Adipose tissue (tissue), 3 donors: ENCODE results near the gene CDC14A. TPM values are rescaled to one million over a fixed set of nuclear protein-coding genes. Genes with fewer than 3 reads are reported as not detected.

Experiments used
- H3K27ac ChIP-seq: one replicate; pipeline ENCODE4 v1.5.1; 2013; ENCODE audit warnings: low read depth, low read length
- WGBS, 3 donors: extraction: QIAGEN DNeasy Blood & Tissue Kit; methylation state at CpG; one replicate each; pipeline ENCODE4 v1.1.7; 2013; 5-methylcytosine and 5-hydroxymethylcytosine counted together
- polyA plus RNA-seq, 3 donors: library from polyadenylated mRNA; stranded (reverse); fragments of 200-250 nt; gene quantifications; one replicate each; pipeline ENCODE4 v1.2.3, GENCODE V29; 2013
- donor health status: healthy with polysubstance abuse.
- donor health status: Bipolar disorder and iron deficiency.
- donor health status: healthy.

Gene CDC14A
- polyA plus RNA-seq, 3 donors: 1.4 to 3.0 (median 2.3) TPM

- 87 to 94% (median 89%) methylated on average over 11 of the region's 11 CpGs for WGBS, 3 donors
- H3K27ac ChIP-seq: no peak overlapping the region
Measured at GRCh38 chr1:100499194-100499811, 147.0 kb downstream of the CDC14A start.

GRCh38 chr1:100502052-100502792 lies 149.9 kb downstream of the CDC14A start:
- no peak overlapping the region for H3K27ac ChIP-seq
- WGBS, 3 donors: 73 to 88% (median 77%) methylated on average over 3 of the region's 3 CpGs

- 66 to 84% (median 70%) methylated on average over 2 of the region's 2 CpGs for WGBS, 3 donors
- no peak overlapping the region for H3K27ac ChIP-seq
Measured at GRCh38 chr1:100506217-100506616, 153.9 kb downstream of the CDC14A start.

GRCh38 chr1:100510451-100510850 lies 158.1 kb downstream of the CDC14A start:
- no peak overlapping the region for H3K27ac ChIP-seq
- WGBS, 3 donors: 32 to 82% (median 35%) methylated on average over 1 of the region's 1 CpG

- 57 to 90% (median 78%) methylated on average over 4 of the region's 4 CpGs for WGBS, 3 donors
- no peak overlapping the region for H3K27ac ChIP-seq
Measured at GRCh38 chr1:100511058-100511457, 158.8 kb downstream of the CDC14A start.

GRCh38 chr1:100511773-100512172 lies 159.5 kb downstream of the CDC14A start:
- 87 to 92% (median 90%) methylated on average over 5 of the region's 5 CpGs for WGBS, 3 donors
- H3K27ac ChIP-seq: no peak overlapping the region

- no peak overlapping the region for H3K27ac ChIP-seq
Measured at GRCh38 chr1:100512803-100513352, 160.6 kb downstream of the CDC14A start.

- WGBS, 3 donors: 70 to 93% (median 76%) methylated on average over 5 of the region's 5 CpGs
- no peak overlapping the region for H3K27ac ChIP-seq
Measured at GRCh38 chr1:100516857-100517256, 164.6 kb downstream of the CDC14A start.

- no peak overlapping the region for H3K27ac ChIP-seq
- 67 to 71% (median 68%) methylated on average over 1 of the region's 1 CpG for WGBS, 3 donors
Measured at GRCh38 chr1:100517515-100517914, 165.2 kb downstream of the CDC14A start.

- 34 to 65% (median 43%) methylated on average over 2 of the region's 2 CpGs for WGBS, 3 donors
- H3K27ac ChIP-seq: no peak overlapping the region
Measured at GRCh38 chr1:100518023-100518422, 165.7 kb downstream of the CDC14A start.

GRCh38 chr1:100523038-100523652 lies 170.8 kb downstream of the CDC14A start:
- WGBS, 3 donors: 68 to 97% (median 76%) methylated on average over 5 of the region's 5 CpGs
- H3K27ac ChIP-seq: no peak overlapping the region

- 75 to 83% (median 79%) methylated on average over 4 of the region's 4 CpGs for WGBS, 3 donors
- no peak overlapping the region for H3K27ac ChIP-seq
Measured at GRCh38 chr1:100524355-100524754, 172.0 kb downstream of the CDC14A start.

GRCh38 chr1:100526894-100527293 lies 174.6 kb downstream of the CDC14A start:
- WGBS, 3 donors: 68 to 95% (median 78%) methylated on average over 2 of the region's 2 CpGs
- H3K27ac ChIP-seq: no peak overlapping the region

GRCh38 chr1:100528871-100529270 lies 176.6 kb downstream of the CDC14A start:
- 16 to 40% (median 34%) methylated on average over 2 of the region's 2 CpGs for WGBS, 3 donors
- H3K27ac ChIP-seq: no peak overlapping the region

- H3K27ac ChIP-seq: no peak overlapping the region
- 85 to 91% (median 86%) methylated on average over 5 of the region's 5 CpGs for WGBS, 3 donors
Measured at GRCh38 chr1:100530141-100530540, 177.8 kb downstream of the CDC14A start.

GRCh38 chr1:100530880-100531487 lies 178.7 kb downstream of the CDC14A start:
- no peak overlapping the region for H3K27ac ChIP-seq
- 19 to 64% (median 38%) methylated on average over 3 of the region's 3 CpGs for WGBS, 3 donors

GRCh38 chr1:100532645-100533044 lies 180.3 kb downstream of the CDC14A start:
- H3K27ac ChIP-seq: no peak overlapping the region
- WGBS, 3 donors: 42 to 74% (median 47%) methylated on average over 7 of the region's 7 CpGs

GRCh38 chr1:100535264-100535663 lies 183.0 kb downstream of the CDC14A start:
- WGBS, 3 donors: 50 to 59% (median 54%) methylated on average over 2 of the region's 2 CpGs
- H3K27ac ChIP-seq: no peak overlapping the region

GRCh38 chr1:100536031-100536430 lies 183.7 kb downstream of the CDC14A start:
- WGBS, 3 donors: 80 to 87% (median 83%) methylated on average over 3 of the region's 3 CpGs
- no peak overlapping the region for H3K27ac ChIP-seq
